ENCODE results near the gene ELMO1.

The ELMO1 gene

GRCh38 chr7:37482505-37482904 lies 33.8 kb upstream of the ELMO1 start:
- POLR2A ChIA-PET (ENCODE audit: low non-redundant PET): no interaction called here
- TF ChIP-seq CTCF (conservative IDR thresholded peaks at IDR 0.05; ENCODE audit: low read depth): no peak
- CTCF ChIA-PET: no interaction called here
- H3K27ac ChIP-seq: no peak overlapping the region
- DNase-seq (ENCODE audit: low spot score): no peak

GRCh38 chr7:37481722-37482288 lies 33.1 kb upstream of the ELMO1 start:
- CTCF ChIA-PET: no interaction called here

GRCh38 chr7:37481154-37481553 lies 32.5 kb upstream of the ELMO1 start:
- no peak for TF ChIP-seq CTCF (conservative IDR thresholded peaks at IDR 0.05; ENCODE audit: low read depth)
- ChIA-PET CTCF (no interaction called here), POLR2A (ENCODE audit: low non-redundant PET) (no interaction called here)
- no peak overlapping the region for H3K27ac ChIP-seq
- no peak for DNase-seq (ENCODE audit: low spot score)

More at GRCh38 chr7:37481722-37482288, 33.1 kb upstream of the ELMO1 start:
- H3K27ac ChIP-seq: no peak overlapping the region
- POLR2A ChIA-PET (ENCODE audit: low non-redundant PET): no interaction called here
- TF ChIP-seq CTCF (conservative IDR thresholded peaks at IDR 0.05; ENCODE audit: low read depth): no peak
- no peak for DNase-seq (ENCODE audit: low spot score)

GRCh38 chr7:37480041-37481031 lies 31.7 kb upstream of the ELMO1 start:
- ChIA-PET CTCF (no interaction called here), POLR2A (ENCODE audit: low non-redundant PET) (no interaction called here)
- TF ChIP-seq CTCF (conservative IDR thresholded peaks at IDR 0.05; ENCODE audit: low read depth): no peak
- H3K27ac ChIP-seq: no peak overlapping the region
- peak; percentile 4 for DNase-seq (ENCODE audit: low spot score)

- no peak overlapping the region for H3K27ac ChIP-seq
- no peak for TF ChIP-seq CTCF (conservative IDR thresholded peaks at IDR 0.05; ENCODE audit: low read depth)
- POLR2A ChIA-PET (ENCODE audit: low non-redundant PET): no interaction called here
- no peak for DNase-seq (ENCODE audit: low spot score)
- CTCF ChIA-PET: interaction anchor here (1.2 kb wide), 1 partner anchor 18 kb away, joined by 3 read pairs; no protein-coding TSS in a partner anchor
Measured at GRCh38 chr7:37476881-37477450, 28.3 kb upstream of the ELMO1 start.

- POLR2A ChIA-PET (ENCODE audit: low non-redundant PET): no interaction called here
- CTCF ChIA-PET: interaction anchor here (1.2 kb wide), 1 partner anchor 19 kb away, joined by 3 read pairs; no protein-coding TSS in a partner anchor
- DNase-seq (ENCODE audit: low spot score): no peak
Measured at GRCh38 chr7:37476428-37476827, 27.8 kb upstream of the ELMO1 start.

More at GRCh38 chr7:37476428-37476827, 27.8 kb upstream of the ELMO1 start:
- no peak for TF ChIP-seq CTCF (conservative IDR thresholded peaks at IDR 0.05; ENCODE audit: low read depth)
- no peak overlapping the region for H3K27ac ChIP-seq
